B cell (primary cell): ENCODE results near the gene UBASH3B. TPM values are rescaled to one million over a fixed set of nuclear protein-coding genes. Genes with fewer than 3 reads are reported as not detected.
A peak's percentile ranks its signal among the peaks of the same experiment; 100 is the strongest.

Experiments used
- ATAC-seq: fragments of 200-7000 bp; cut with Tn5 transposase; one replicate; pipeline ENCODE4 v1.10.0; 2021; ENCODE audit warnings: low read depth, mild to moderate bottlenecking, moderate number of reproducible peaks, moderate library complexity
- CTCF ChIA-PET: fragments of 350-600 bp; sonication (Branson Sonifier 250); formaldehyde crosslinking; loops from one replicate; lab custom pipeline; 2021; ENCODE audit warnings: antibody characterized with exemption, inconsistent platforms; lab: Charles Lee
- POLR2A ChIA-PET: fragments of 350-600 bp; sonication (Branson Sonifier 250); formaldehyde crosslinking; loops from one replicate; lab custom pipeline; 2021; ENCODE audit warnings: antibody characterized with exemption; lab: Charles Lee
- DNase-seq: peaks from one replicate; pipeline ENCODE4 v3.0.0; 2013
- H2AFZ ChIP-seq: 2 replicates; pipeline ENCODE4 v1.6.1; 2012; ENCODE audit warnings: mild to moderate bottlenecking, low read depth, low read length; ENCODE audit not compliant: insufficient read depth, poor library complexity, severe bottlenecking
- H3K27ac ChIP-seq, 2 donors: 1 replicate in 1 of 2; 2 replicates in 1 of 2; pipeline ENCODE4 v1.5.1; 2012 to 2013; ENCODE audit warnings: low read length in 2 of 2, mild to moderate bottlenecking in 2 of 2, moderate library complexity in 1 of 2
- H3K27me3 ChIP-seq, 4 experiments: fragments of 200-600 bp in 1 of 4; sonication (generic) in 1 of 4; replicated peaks in 1 of 4; 1 replicate in 2 of 4; 2 replicates in 2 of 4; pipeline versions ENCODE4 v1.6.1 to v1.7.0; 2013 to 2016; ENCODE audit warnings: low read length in 3 of 4, mild to moderate bottlenecking in 2 of 4, mixed read lengths in 1 of 4, moderate library complexity in 1 of 4; ENCODE audit not compliant: insufficient read depth in 4 of 4, control insufficient read depth in 3 of 4; ENCODE audit errors: control extremely low read depth in 1 of 4
- H3K36me3 ChIP-seq, 2 experiments: replicated peaks in 1 of 2; 1 replicate in 1 of 2; 2 replicates in 1 of 2; pipeline versions ENCODE4 v1.6.1 to v1.7.1; 2013; ENCODE audit warnings: low read length in 1 of 2; ENCODE audit not compliant: insufficient read depth in 2 of 2, control insufficient read depth in 1 of 2; ENCODE audit errors: control extremely low read depth in 1 of 2, extremely low read depth in 1 of 2
- H3K4me1 ChIP-seq, 2 donors: fragments of 200-600 bp in 1 of 2; sonication (generic) in 1 of 2; 1 replicate in 1 of 2; 2 replicates in 1 of 2; pipeline versions ENCODE4 v1.5.1 to v1.6.1; 2013 to 2017; ENCODE audit warnings: low read length in 2 of 2; ENCODE audit not compliant: control insufficient read depth in 2 of 2, insufficient read depth in 2 of 2
- H3K4me2 ChIP-seq: replicated peaks from 2 replicates; pipeline ENCODE3; 2012; ENCODE audit warnings: mild to moderate bottlenecking, low read depth, low read length; ENCODE audit not compliant: poor library complexity, severe bottlenecking
- H3K4me3 ChIP-seq, 5 experiments: fragments of 200-600 bp in 1 of 5; sonication (generic) in 1 of 5; 1 replicate in 3 of 5; 2 replicates in 2 of 5; pipeline versions ENCODE4 v1.5.1 to v1.7.0; 2011 to 2016; ENCODE audit warnings: low read length in 4 of 5, mild to moderate bottlenecking in 4 of 5, low read depth in 2 of 5, control low read depth in 1 of 5, moderate library complexity in 1 of 5; ENCODE audit not compliant: insufficient read depth in 1 of 5; ENCODE audit errors: control extremely low read depth in 1 of 5, extremely low read depth in 1 of 5
- H3K79me2 ChIP-seq: fragments of 200-600 bp; sonication (generic); one replicate; pipeline ENCODE4 v1.6.0; 2016; ENCODE audit warnings: low read length; ENCODE audit not compliant: control insufficient read depth, insufficient read depth
- H3K9ac ChIP-seq: fragments of 200-600 bp; sonication (generic); 2 replicates; pipeline ENCODE4 v1.6.1; 2017; ENCODE audit warnings: mild to moderate bottlenecking, low read length, moderate library complexity
- H3K9me3 ChIP-seq, 3 donors: one replicate each; pipeline versions ENCODE4 v1.6.1 to v1.7.1; 2013; ENCODE audit warnings: low read length in 2 of 3; ENCODE audit not compliant: control insufficient read depth in 2 of 3, insufficient read depth in 1 of 3; ENCODE audit errors: control extremely low read depth in 1 of 3
- H4K20me1 ChIP-seq: 2 replicates; pipeline ENCODE4 v1.6.0; 2012; ENCODE audit warnings: mild to moderate bottlenecking, low read length; ENCODE audit not compliant: insufficient read depth, control insufficient read depth, poor library complexity, severe bottlenecking
- H3K27ac Mint-ChIP-seq: one replicate; pipeline ENCODE4 v1.8.0; 2021; ENCODE audit warnings: mixed read lengths
- H3K27me3 Mint-ChIP-seq: one replicate; pipeline ENCODE4 v1.8.0; 2021; ENCODE audit warnings: mixed read lengths
- H3K4me1 Mint-ChIP-seq: one replicate; pipeline ENCODE4 v1.8.0; 2021; ENCODE audit warnings: mixed read lengths
- H3K4me3 Mint-ChIP-seq: one replicate; pipeline ENCODE4 v1.8.0; 2021; ENCODE audit warnings: mixed read lengths
- H3K9me3 Mint-ChIP-seq: one replicate; pipeline ENCODE4 v1.8.0; 2022; ENCODE audit warnings: mixed read lengths; ENCODE audit not compliant: insufficient read depth
- CTCF ChIP-seq: fragments of 200-600 bp; IDR thresholded peaks from one replicate; pipeline ENCODE4 v1.8.0; 2022; ENCODE audit warnings: antibody characterized with exemption, mild to moderate bottlenecking
- EZH2 ChIP-seq: IDR thresholded peaks from 2 replicates; pipeline ENCODE4 v1.6.1; 2012; ENCODE audit warnings: borderline replicate concordance, low read depth, mild to moderate bottlenecking, moderate library complexity, low read length; ENCODE audit not compliant: insufficient read depth, poor library complexity, severe bottlenecking
- WGBS: methylation state at CpG from one replicate; pipeline ENCODE4 v1.1.5; 2013; ENCODE audit warnings: missing lambda C conversion rate; ENCODE audit not compliant: insufficient coverage; 5-methylcytosine and 5-hydroxymethylcytosine counted together
- intact Hi-C: fragments of 100-400 bp; cut with micrococcal nuclease; formaldehyde crosslinking; loops from one replicate; pipeline ENCODE4 v1.10.0; 2022
- polyA plus RNA-seq: library from polyadenylated mRNA; depleted of rRNA; stranded (reverse); fragments of >200 nt; gene quantifications from 2 replicates; pipeline ENCODE4 v1.2.3, GENCODE V29; 2012
- total RNA-seq, 2 donors: library from RNA; stranded (reverse); fragments of 120-200 nt in 1 of 2; gene quantifications; 1 replicate in 1 of 2; 2 replicates in 1 of 2; pipeline versions ENCODE4 v1.2.3 to v1.2.4, GENCODE V29; 2013 to 2022

UBASH3B gene
- total and polyA plus RNA-seq, 2 donors (not counting 1 experiment from before 2014, with no cell fraction given) = 2.3 to 3.6 TPM

- Histone ChIP-seq H4K20me1 (no peaks in the 10 kb centered on the region), H3K4me2 (peak overlapping the region; percentile 65), H3K9me3 (no peaks in the 10 kb centered on the region), H3K4me3 (peak overlapping the region in 4 of 5 experiments; percentile 5 to 29 (median 20)), H3K4me1 (peaks cover 50 to 59% of the 10 kb centered on the region in 2 donors), H3K27me3 (peaks cover 0 to 2% (median 0%) of the 10 kb centered on the region in 4 experiments), H3K9ac (peak overlapping the region; percentile 50), H3K79me2 (peaks cover 39% of the 10 kb centered on the region), H3K36me3 (no peaks in the 10 kb centered on the region), H2AFZ (peak overlapping the region; percentile 66), H3K27ac (peak overlapping the region; percentile 68 to 74)
- ChIA-PET CTCF (interaction anchor here (0.6 to 4.8 kb wide), 7 partner anchors 22 to 1016 kb away, joined by 3 to 41 read pairs (median 4); no protein-coding TSS in a partner anchor), POLR2A (interaction anchor here (0.6 to 1.3 kb wide), 3 partner anchors 23 to 619 kb away, joined by 3 read pairs; no protein-coding TSS in a partner anchor)
- intact Hi-C loops = loop anchor here (1.0 to 5.0 kb wide), 5 partner anchors 18 to 69 kb away; partner anchors contain the start of gene UBASH3B
- Mint-ChIP-seq H3K4me3 (peak overlapping the region; percentile 83), H3K4me1 (peaks cover 59% of the 10 kb centered on the region), H3K27me3 (no peaks in the 10 kb centered on the region), H3K9me3 (no peaks in the 10 kb centered on the region), H3K27ac (peak overlapping the region; percentile 76)
- DNase-seq (peak; percentile 43), ATAC-seq (peak; percentile 22)
- WGBS = 0% methylated on average over 8 of the region's 11 CpGs
- TF ChIP-seq EZH2 = no peak
- TF ChIP-seq CTCF = no peak
Observed at GRCh38 chr11:122696662-122697061, 41.1 kb downstream of the UBASH3B start.

GRCh38 chr11:122697636-122698167 lies 42.2 kb downstream of the UBASH3B start:
- TF ChIP-seq CTCF (no peak), EZH2 (no peak)
- Mint-ChIP-seq H3K27me3 (no peaks in the 10 kb centered on the region), H3K4me3 (peak overlapping the region; percentile 83), H3K4me1 (peaks cover 60% of the 10 kb centered on the region), H3K27ac (peak overlapping the region; percentile 81), H3K9me3 (no peaks in the 10 kb centered on the region)
- Histone ChIP-seq H3K79me2 (peaks cover 35% of the 10 kb centered on the region), H3K9ac (peak overlapping the region; percentile 19), H3K9me3 (no peaks in the 10 kb centered on the region), H3K27ac (peak overlapping the region; percentile 14 to 74), H3K27me3 (peaks cover 0 to under 1% (median 0%) of the 10 kb centered on the region in 4 experiments), H3K4me1 (peaks cover 51 to 59% of the 10 kb centered on the region in 2 donors), H3K36me3 (no peaks in the 10 kb centered on the region), H3K4me2 (peak overlapping the region; percentile 65), H3K4me3 (peak overlapping the region in 4 of 5 experiments; percentile 3 to 34 (median 18)), H4K20me1 (no peaks in the 10 kb centered on the region), H2AFZ (peak overlapping the region; percentile 19)
- peak; percentile 71 for DNase-seq
- ChIA-PET POLR2A (interaction anchor here (1.3 kb wide), 1 partner anchor 41 kb away, joined by 3 read pairs; no protein-coding TSS in a partner anchor), CTCF (interaction anchor here (1.0 to 4.8 kb wide), 5 partner anchors 29 to 155 kb away, joined by 3 to 41 read pairs (median 7); no protein-coding TSS in a partner anchor)
- ATAC-seq = peak; percentile 90
- 0% methylated on average over 5 of the region's 8 CpGs for WGBS
- intact Hi-C loops = loop anchor here (1.0 to 5.0 kb wide), 5 partner anchors 17 to 70 kb away; partner anchors contain the start of gene UBASH3B
